Left cardiac atrium (tissue), 4 donors: ENCODE measurements around the gene PRKCQ. TPM values are rescaled to one million over a fixed set of nuclear protein-coding genes. Genes with fewer than 3 reads are reported as not detected.
A peak's percentile ranks its signal among the peaks of the same experiment; 100 is the strongest.

Source experiments
- ATAC-seq, 2 donors: fragments of 200-7000 bp; cut with Tn5 transposase; one replicate each; pipeline ENCODE4 v1.9.1; 2020; ENCODE audit warnings: mild to moderate bottlenecking in 2 of 2, moderate library complexity in 2 of 2
- DNase-seq: peaks from one replicate; pipeline ENCODE4 v3.0.0-alpha.2; 2020
- intact Hi-C, 2 donors: fragments of 100-400 bp; cut with DNase I; formaldehyde crosslinking; loops; one replicate each; pipeline versions ENCODE4 v1.14.1 to v1.15.1; 2022 to 2023
- total RNA-seq, 2 donors: library from RNA; stranded (reverse); fragmentation: NEBNext Ultra II Directional; extraction: Animal tissue kit (Norgen Biotek cat#: 25700); gene quantifications; one replicate each; pipeline ENCODE4 v1.2.1, GENCODE V29; 2021
- donor health status: DM: no; HTN: yes; CAD: no.
- donor health status: DM: no; HTN: yes; CAD: no; lungs with severe emphysema.
- donor health status: DM: yes; HTN: yes; CAD: no.
- donor health status: Dilated cardiomyopathy.

PRKCQ gene
- total RNA-seq, 2 donors from 2014 or later = 0.34 to 0.62 TPM

DNA sequence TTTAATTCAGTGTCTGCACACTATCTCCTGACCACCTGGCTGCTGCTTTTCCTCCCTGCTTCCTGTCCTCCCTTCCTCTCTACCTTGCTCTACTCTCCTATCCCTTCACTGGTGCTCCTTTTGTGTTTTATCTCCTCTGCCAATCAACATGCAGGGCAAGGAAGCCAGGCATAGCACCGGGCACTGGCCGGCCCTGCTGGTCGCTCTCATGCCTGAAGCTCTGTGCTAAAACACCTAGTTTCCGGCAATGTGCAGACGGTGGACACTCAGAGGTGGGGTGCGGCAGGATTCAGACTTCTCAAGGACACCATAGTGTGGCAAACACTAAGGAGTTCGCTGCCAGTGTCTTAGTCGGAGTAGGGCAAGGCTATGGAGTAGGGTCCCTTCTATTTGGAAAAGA lies 177.1 kb downstream of the PRKCQ start:
- no peak for DNase-seq
- intact Hi-C loops = loop anchor here (10.0 kb wide), 3 partner anchors 198 to 448 kb away; partner anchors contain the start of gene PFKFB3 (in 1 of the 2)
- no peak for ATAC-seq

- ATAC-seq = no peak
- intact Hi-C loops = loop anchor here (10.0 kb wide), 3 partner anchors 198 to 448 kb away; partner anchors contain the start of gene PFKFB3 (in 1 of the 2)
- no peak for DNase-seq
Observed at GRCh38 chr10:6402349-6402709, 177.7 kb downstream of the PRKCQ start.

DNA sequence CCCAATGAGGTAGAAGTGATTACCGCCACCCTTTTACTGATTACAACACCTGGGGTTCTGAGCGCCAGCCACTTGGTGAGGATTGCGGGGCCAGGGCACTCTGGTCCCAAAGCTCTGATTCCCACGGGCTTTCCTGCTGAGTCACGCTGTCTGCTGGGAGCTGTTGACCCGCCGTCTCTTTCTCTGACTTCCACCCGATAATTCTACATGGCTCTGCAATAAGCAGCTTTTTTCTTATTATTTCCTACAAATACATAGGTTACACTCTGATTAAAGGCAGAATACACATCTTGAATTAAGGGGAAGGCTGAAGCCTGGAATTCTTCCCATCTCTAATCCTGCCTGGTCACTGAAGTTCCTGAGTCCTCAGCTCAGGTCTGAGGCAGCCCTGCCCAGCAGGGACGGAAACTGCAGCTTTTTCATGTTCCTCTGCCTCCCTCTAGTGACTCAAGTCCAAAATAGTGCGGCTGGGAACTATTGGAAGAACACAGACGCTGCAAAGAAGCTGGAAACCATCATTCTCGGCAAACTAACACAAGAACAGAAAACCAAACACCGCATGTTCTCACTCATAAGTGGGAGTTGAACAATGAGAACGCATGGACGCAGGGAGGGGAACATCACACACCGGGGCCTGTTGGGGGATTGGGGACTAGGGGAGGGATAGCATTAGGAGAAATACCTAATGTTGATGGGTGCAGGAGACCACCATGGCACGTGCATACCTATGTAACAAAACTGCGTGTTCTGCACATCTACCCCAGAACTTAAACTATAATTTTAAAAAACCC lies 178.3 kb downstream of the PRKCQ start:
- DNase-seq (peak; percentile 80), ATAC-seq (peak; percentile 95 to 97)
- intact Hi-C loops = loop anchor here (1.0 to 10.0 kb wide), 5 partner anchors 197 to 447 kb away; partner anchors contain the start of gene PFKFB3 (in 2 of the 2)

DNA sequence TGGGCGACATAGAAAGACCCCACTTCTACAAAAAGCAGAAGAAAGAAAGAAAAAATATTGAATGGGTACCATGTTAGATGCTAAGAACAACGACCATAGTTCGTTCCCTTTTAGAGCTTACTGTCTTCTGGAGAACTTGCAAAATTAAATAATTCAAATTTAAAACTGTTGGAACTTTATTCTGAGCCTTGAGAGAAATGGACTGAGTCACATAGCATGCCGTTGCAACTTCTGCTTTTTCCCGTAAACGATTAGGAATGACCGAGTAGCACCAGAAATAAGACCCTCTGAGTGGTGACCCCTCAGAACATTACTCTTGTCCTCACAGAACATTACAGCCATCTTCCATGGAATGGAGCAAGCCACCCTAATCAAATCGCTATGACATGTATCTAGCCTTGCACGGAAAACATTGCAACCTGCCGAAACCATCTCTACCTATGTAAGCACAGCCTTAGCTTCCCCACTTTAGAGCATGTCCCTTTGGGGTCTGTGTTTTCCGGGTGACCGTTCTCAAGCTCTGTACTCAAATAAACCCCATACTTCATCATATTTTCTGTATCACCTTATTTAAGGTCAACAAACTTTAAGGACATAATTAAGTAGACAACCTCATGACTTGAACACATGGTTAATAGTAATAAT lies 179.1 kb downstream of the PRKCQ start:
- intact Hi-C loops = loop anchor here (1.0 to 10.0 kb wide), 5 partner anchors 196 to 446 kb away; partner anchors contain the start of gene PFKFB3 (in 2 of the 2)
- ATAC-seq (no peak), DNase-seq (no peak)

DNA sequence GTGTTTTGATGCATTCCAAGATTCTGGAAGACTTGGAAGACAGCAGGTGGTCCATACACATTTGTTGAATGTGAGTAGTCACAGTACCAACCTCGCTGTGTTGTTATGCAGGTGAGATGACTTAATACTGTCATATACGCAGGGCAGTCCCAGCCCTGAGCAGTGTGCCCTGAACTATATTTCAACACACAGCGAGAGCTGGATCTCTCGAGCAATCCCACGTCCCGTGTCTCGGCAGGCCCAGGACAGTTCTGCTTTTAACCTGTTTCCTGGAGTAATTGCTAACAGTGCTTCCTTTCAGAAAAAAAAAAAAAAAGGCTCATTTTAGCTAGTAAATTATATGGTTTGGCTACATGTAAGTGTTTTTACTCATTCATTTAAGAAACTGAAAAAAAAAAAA lies 179.7 kb downstream of the PRKCQ start:
- DNase-seq (no peak), ATAC-seq (peak in 1 of 2 donors; percentile 40)
- intact Hi-C loops = loop anchor here (2.0 to 10.0 kb wide), 4 partner anchors 196 to 446 kb away; partner anchors contain the start of gene PFKFB3 (in 2 of the 2)

GRCh38 chr10:6399879-6400278 lies 180.2 kb downstream of the PRKCQ start:
- intact Hi-C loops = loop anchor here (2.0 to 10.0 kb wide), 4 partner anchors 195 to 445 kb away; partner anchors contain the start of gene PFKFB3 (in 2 of the 2)
- DNase-seq (no peak), ATAC-seq (no peak)

DNA sequence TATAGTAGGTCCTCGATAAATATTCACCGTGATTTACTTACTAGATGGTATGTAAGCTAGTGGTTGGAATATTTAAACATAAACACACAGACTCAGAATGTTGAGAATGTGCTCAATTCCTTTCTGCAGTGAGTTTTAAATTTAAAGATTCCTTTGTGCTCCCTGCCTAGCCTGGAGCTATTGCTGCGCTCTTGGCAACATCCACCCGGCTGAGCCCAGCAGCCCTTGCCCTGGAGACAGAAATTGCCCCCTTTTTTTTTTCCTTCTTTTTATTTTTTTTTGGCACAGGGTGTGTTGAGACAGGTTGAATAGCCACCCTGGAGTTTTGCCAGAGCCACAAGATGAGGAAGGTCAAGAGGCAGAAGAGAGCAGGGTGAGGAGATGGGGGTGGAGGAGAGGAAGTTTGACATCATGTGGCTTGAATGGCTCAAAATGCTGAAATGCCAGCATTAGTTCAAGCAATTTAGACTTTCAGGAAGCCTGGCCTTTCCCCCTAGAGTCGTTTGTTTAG lies 180.8 kb downstream of the PRKCQ start:
- peak in 1 of 2 donors; percentile 26 for ATAC-seq
- peak; percentile 41 for DNase-seq
- intact Hi-C loops = no loop called here

DNA sequence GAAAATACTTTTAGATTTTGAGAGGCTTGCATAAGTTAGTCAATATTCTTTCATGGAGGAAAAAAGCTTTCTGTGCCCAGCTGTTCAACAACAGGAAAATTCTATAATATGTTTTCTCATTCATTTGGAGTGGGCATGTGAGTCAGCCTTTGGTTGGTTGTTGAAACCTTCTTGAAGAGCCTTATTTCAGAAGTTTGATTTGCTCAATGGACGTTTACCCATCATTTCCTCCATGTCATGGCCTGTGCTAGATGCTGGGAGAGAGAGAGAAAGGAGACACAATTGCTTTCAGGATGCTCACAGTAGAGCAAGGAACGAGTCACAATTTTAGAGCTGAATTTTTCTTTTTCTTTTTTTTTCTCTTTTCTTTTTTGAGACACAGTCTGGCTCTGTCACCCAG lies 181.7 kb downstream of the PRKCQ start:
- ATAC-seq (no peak), DNase-seq (no peak)
- intact Hi-C loops = no loop called here

- intact Hi-C loops = no loop called here
- ATAC-seq = no peak
- DNase-seq = no peak
Observed at GRCh38 chr10:6396652-6397051, 183.4 kb downstream of the PRKCQ start.

DNA sequence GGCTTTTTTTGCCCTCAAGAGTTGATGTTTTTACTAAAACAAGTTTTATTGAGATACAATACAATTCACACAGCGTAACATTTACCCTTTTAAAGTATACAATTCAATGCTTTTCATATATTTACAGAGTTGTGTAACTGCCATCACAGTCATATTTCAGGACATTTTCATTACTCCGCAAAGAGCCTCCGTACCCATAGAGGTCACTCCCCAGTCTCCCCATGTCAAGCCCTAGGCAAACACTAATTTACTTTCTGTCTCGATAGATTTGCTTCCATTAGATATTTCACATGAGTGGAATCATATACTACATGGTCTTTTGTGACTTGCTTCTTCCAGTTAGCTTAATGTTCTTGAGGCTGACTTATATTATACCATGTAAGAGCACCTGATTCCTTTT lies 183.8 kb downstream of the PRKCQ start:
- ATAC-seq = no peak
- no peak for DNase-seq
- intact Hi-C loops = no loop called here

DNA sequence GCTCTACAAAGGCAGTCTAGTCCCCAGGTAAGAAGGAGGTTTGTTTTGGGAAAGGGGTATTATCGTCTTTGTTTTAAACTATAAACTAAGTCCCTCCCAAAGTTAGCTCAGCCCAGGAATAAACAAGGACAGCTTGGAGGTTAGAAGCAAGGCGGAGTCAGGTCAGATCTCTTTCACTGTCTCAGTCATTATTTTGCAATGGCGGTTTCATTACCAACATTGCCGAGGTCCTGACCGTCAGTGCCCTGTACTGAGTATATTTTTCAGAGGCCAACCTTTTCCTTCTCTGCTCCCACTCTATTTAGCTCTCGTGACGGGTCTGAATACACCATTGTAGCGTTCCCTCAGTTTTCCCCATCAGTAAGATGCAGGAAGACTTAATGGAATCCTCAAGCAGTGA lies 184.5 kb downstream of the PRKCQ start:
- DNase-seq (no peak), ATAC-seq (no peak)
- intact Hi-C loops = no loop called here

GRCh38 chr10:6394084-6394483 lies 186.0 kb downstream of the PRKCQ start:
- DNase-seq (no peak), ATAC-seq (no peak)
- intact Hi-C loops = no loop called here

GRCh38 chr10:6393168-6393567 lies 186.9 kb downstream of the PRKCQ start:
- ATAC-seq = no peak
- no peak for DNase-seq
- intact Hi-C loops = no loop called here

DNA sequence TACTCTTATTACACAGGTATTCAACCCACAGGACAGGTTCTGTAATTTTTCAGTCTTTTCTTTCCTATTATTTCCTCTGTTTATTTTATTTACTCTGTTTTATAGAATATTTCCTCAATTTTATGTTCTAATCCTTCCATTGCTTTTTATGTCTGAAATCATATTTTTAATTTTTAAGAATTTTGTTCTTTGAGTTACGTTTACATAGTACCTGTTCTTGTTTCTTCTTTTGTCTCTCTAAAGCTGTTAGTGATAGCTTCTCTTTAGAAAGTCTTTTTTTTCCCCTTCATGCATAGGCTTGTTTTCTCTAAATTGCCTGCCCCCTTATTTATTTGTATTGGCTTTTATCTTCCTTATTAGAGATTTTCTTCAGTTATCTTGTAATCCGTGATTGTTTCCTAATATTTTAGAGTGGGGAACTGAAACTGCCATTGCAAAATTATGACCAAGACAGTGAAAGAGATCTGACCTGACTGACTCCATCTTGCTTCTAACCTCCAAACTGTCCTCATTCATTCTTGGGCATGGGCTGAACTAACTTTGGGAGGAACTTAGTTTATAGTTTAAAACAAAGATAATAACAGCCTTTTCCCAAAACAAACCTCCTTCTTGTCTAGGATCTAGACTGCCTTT lies 189.7 kb downstream of the PRKCQ start:
- DNase-seq = no peak
- no peak for ATAC-seq
- intact Hi-C loops = no loop called here

DNA sequence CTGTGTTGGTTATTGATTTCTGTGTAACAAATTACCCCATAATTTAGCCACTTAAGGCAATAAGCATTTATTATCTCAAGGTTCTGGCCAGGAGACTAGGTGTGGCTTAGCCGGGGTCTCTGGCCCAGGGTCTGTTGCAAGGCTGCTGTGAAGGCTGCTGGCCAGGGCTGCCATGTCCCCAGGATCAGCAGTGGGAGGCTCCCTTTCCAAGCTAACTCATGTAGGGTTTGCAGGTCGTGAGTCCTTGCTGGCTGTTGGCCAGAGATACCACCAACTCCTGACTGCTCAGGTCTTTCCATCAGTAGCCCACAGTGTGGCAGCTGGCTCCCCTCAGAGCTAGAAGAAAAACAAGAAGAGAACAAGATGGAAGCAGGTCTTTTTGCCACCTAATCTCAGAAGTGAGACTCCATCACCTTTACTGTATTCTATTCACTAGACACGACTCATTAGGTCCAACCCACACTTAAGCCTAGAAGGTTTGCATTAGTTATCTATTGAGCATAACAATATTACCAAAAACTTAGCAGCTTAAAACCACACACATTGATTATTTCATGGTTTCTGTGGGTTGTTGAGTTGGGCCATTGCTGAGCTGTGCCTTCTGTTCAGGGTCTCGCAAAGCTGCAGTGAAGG lies 191.7 kb downstream of the PRKCQ start:
- ATAC-seq (no peak), DNase-seq (no peak)
- intact Hi-C loops = no loop called here

DNA sequence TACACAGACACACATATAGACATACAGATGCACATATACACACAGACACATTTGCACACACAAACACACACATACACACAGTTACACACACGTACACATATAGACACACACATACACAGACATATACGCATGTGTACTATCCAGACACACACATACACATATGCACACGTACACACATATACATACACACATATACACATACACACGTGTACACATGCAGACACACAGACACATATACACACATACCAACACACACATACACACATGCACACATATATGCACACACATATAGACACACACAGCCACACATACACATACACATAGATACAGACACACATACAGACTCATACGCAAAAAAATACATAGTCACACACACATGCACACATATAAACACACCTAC lies 193.1 kb downstream of the PRKCQ start:
- intact Hi-C loops = no loop called here
- ATAC-seq (no peak), DNase-seq (no peak)

- DNase-seq = no peak
- intact Hi-C loops = no loop called here
- ATAC-seq = peak; percentile 57 to 68
Observed at GRCh38 chr10:6386346-6386745, 193.7 kb downstream of the PRKCQ start.

DNA sequence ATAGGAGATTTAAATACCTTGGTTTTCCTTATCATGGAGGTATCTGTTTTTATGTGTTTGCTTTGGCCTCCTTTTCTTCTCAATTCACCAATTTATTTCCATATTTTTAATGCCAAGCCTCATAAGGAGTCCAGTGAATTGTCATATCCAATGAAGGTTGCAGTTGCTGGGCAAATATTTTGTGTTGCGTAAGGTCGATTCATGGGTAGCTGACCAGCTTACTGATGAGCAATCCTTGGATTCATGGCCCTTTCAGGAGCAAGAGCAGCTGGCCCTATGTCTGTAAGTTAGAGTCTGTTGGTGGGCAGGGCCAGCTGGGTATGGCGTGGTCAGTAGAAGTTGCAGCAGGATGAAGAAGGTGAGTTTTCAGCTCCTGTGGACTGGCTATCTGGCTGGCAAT lies 194.4 kb downstream of the PRKCQ start:
- intact Hi-C loops = no loop called here
- ATAC-seq = peak in 1 of 2 donors; percentile 19
- no peak for DNase-seq

- ATAC-seq (no peak), DNase-seq (no peak)
- intact Hi-C loops = no loop called here
Observed at GRCh38 chr10:6384847-6385246, 195.2 kb downstream of the PRKCQ start.
